ENCODE measurements around the gene RTN4IP1.
"Not testable (repeated sequence)": the region's sequence is repeated elsewhere in the genome, so short reads cannot be mapped to it uniquely, and the experiment has no call there.

The RTN4IP1 gene

DNA sequence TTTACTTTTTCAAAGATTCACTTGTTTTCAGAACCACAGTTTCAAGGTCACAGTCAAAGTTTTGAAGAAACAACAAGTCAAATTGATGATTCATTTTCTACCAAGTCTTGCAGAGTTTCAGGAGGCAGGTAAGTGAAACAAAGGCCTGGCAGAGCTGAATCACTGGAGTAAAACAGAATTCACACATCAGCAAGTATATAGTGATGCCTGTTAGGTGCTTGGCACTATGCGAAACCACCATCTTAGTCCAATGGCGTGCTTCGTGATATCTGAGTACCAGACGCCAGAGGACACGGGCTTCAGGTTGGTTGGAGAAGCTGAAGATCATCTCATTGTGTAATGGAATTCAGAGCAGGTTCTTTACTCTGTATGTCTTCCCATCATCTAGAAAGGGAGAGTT lies 75.9 kb downstream of the RTN4IP1 start:
- no peaks in the 10 kb centered on the region for H4K20me1 ChIP-seq
- peaks cover 0 to 7% (median 4%) of the 10 kb centered on the region in 11 experiments; a peak in 6 of 22 replicates for H3K9me3 ChIP-seq (replicated peaks in 1 of 11)
- no peaks in the 10 kb centered on the region for H3K27me3 ChIP-seq
- no peak overlapping the region for H3K9ac ChIP-seq
- H3K27ac ChIP-seq, result no peak overlapping the region
- TF ChIP-seq Cebpa-rat (IDR thresholded peaks at IDR 0.05), result no peak
- H3K4me1 ChIP-seq, result peaks cover 6 to 68% (median 15%) of the 10 kb centered on the region in 10 experiments
- H3K4me2 ChIP-seq, result peak overlapping the region in 4 of 11 experiments; percentile 16 to 61 (median 38); a peak in 4 of 22 replicates
- no peak overlapping the region for H3K4me3 ChIP-seq
- H3K36me3 ChIP-seq, result peaks cover 0 to 12% (median 0%) of the 10 kb centered on the region in 11 experiments; a peak in 2 of 22 replicates

DNA sequence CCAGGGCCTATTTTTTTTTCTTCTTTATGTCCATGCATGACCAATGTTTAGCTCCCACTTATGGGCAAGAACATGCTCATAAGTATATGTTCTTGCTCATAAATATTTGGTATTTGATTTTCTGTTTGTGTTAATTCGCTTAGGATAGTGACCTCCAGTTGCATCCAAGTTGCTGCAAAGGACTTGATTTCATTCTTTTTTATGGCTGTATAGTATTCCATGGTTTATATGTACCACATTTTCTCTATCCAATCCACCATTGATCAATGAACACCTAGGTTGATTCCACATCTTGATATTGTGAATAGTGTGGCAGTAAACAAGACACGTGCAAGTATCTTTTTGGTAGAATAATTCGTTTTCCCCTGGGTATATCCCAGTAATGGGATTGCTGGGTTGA lies 78.1 kb downstream of the RTN4IP1 start:
- Histone ChIP-seq H4K20me1 (no peaks in the 10 kb centered on the region), H3K27ac (no peak overlapping the region), H3K4me2 (peak overlapping the region in 3 of 11 experiments; percentile 2 to 45 (median 19); a peak in 3 of 22 replicates), H3K4me3 (no peak overlapping the region), H3K4me1 (peaks cover 29 to 70% (median 37%) of the 10 kb centered on the region in 10 experiments), H3K36me3 (peaks cover 0 to 12% (median 0%) of the 10 kb centered on the region in 11 experiments; a peak in 2 of 22 replicates), H3K9ac (no peak overlapping the region), H3K9me3 (replicated peaks in 1 of 11) (peaks cover 0 to 7% (median 4%) of the 10 kb centered on the region in 11 experiments; a peak in 6 of 22 replicates), H3K27me3 (no peaks in the 10 kb centered on the region)
- no peak for TF ChIP-seq Cebpa-rat (IDR thresholded peaks at IDR 0.05)

DNA sequence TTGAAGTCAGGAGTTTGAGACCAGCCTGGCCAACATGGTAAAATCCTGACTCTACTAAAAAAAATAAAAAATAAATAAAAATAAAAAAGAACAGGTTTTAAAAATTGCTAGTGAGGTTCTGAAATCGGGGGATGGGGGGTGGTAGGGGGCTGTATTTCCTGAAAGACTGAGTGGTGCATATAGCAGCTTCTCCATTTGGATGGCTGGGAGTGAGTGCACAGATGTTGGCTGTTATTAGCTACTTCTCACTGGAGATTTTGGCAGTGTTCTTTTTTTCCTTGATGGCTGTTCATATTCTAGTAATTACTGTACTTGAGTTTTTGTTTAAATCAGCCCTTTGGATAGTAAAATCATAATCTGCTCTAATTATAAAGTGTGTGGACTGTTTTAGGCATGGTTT lies 79.8 kb downstream of the RTN4IP1 start:
- H4K20me1 ChIP-seq, result no peaks in the 10 kb centered on the region

DNA sequence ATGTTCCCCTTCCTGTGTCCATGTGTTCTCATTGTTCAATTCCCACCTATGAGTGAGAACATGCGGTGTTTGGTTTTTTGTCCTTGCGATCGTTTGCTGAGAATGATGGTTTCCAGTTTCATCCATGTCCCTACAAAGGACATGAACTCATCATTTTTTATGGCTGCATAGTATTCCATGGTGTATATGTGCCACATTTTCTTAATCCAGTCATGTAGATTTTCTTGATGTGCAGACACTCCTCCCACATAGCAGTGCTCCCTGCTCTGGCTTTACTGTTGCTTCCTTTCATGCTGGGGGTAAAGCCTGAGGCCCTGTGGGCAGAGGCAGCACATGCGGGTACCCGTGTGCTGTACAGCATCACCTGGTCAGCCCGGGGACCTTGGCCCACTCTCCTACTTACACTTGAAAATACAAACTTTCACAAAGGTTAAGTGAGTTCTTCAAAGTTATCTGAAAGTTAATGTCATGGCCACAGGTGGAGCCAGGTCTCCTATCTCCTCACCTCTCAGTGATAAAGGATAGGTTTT lies 80.3 kb downstream of the RTN4IP1 start:
- Histone ChIP-seq H3K4me1 (peaks cover 39 to 85% (median 51%) of the 10 kb centered on the region in 10 experiments), H3K27ac (peak overlapping the region in 1 of 11 experiments; percentile 16; a peak in 1 of 22 replicates), H3K4me2 (peak overlapping the region in 1 of 11 experiments; percentile 20; a peak in 1 of 22 replicates)
- H3K36me3 ChIP-seq; H3K9ac ChIP-seq; H3K27me3 ChIP-seq; H4K20me1 ChIP-seq; H3K4me3 ChIP-seq; H3K9me3 ChIP-seq (replicated peaks in 1 of 11): not testable (repeated sequence)

More for the DNA sequence above, 79.8 kb downstream of the RTN4IP1 start:
- Histone ChIP-seq H3K27ac (peak overlapping the region in 1 of 11 experiments; percentile 16; a peak in 1 of 22 replicates), H3K27me3 (no peaks in the 10 kb centered on the region), H3K4me2 (peak overlapping the region in 1 of 11 experiments; percentile 1; a peak in 1 of 22 replicates), H3K4me3 (no peak overlapping the region), H3K9ac (no peak overlapping the region), H3K36me3 (peaks cover 0 to 12% (median 0%) of the 10 kb centered on the region in 11 experiments; a peak in 2 of 22 replicates), H3K4me1 (peaks cover 39 to 84% (median 51%) of the 10 kb centered on the region in 10 experiments), H3K9me3 (replicated peaks in 1 of 11) (peaks cover 0 to 7% (median 4%) of the 10 kb centered on the region in 11 experiments; a peak in 6 of 22 replicates)
- TF ChIP-seq Cebpa-rat (IDR thresholded peaks at IDR 0.05), result no peak

DNA sequence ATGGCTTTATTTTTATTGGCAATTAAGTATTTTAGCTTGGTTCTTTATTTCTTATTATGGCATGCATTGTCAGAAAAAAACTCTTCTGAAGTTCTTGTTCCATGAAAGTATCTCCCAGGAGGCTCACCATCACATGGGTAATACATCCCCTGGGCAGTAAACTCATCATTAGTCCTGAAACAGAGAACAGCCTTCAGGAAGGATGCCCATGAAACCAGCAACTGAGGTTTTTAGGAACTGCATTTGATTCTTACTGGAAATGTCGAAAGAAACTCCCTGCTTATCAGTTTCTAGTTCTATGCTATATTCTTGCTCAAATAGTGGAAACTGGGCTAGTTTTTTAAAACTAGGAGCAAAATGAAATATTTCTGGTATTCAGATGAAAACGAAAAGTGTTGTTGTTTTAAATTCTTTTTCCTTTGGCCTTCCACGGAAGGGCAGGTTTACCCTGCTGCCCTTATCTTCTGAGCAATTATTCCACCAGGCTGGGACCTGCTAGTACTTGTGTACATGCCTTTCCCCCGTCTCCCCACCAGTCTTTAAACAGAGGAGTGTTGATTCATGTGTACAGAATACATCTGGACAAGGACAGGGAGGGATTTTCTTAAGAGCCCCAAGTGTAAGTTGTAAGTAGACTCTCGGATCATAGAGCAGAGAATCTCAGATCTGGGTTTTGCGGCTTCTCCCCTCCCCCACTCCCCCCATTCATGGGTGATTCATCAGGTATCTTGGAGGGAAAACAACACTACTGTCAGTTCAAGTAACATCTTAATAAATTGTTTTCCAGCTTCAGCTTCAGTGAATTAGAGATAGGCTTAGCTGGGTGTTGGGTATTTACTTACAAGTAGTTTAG lies 81.5 kb downstream of the RTN4IP1 start:
- peak overlapping the region; percentile 66 to 90 (median 79) for H3K4me2 ChIP-seq
- no peak for TF ChIP-seq Cebpa-rat (IDR thresholded peaks at IDR 0.05)
- H3K4me3 ChIP-seq, result peak overlapping the region in 2 of 10 experiments; percentile 5 to 10; a peak in 2 of 20 replicates
- H4K20me1 ChIP-seq, result no peaks in the 10 kb centered on the region
- peaks cover 0 to 7% (median 4%) of the 10 kb centered on the region in 11 experiments; a peak in 6 of 22 replicates for H3K9me3 ChIP-seq (replicated peaks in 1 of 11)
- H3K9ac ChIP-seq, result peak overlapping the region in 10 of 11 experiments; percentile 25 to 69 (median 56); a peak in 19 of 22 replicates
- peak overlapping the region; percentile 71 to 88 (median 82) for H3K27ac ChIP-seq
- peaks cover 0 to 5% (median 0%) of the 10 kb centered on the region in 11 experiments; a peak in 1 of 22 replicates for H3K36me3 ChIP-seq
- no peaks in the 10 kb centered on the region for H3K27me3 ChIP-seq
- peaks cover 37 to 77% (median 49%) of the 10 kb centered on the region in 10 experiments for H3K4me1 ChIP-seq

DNA sequence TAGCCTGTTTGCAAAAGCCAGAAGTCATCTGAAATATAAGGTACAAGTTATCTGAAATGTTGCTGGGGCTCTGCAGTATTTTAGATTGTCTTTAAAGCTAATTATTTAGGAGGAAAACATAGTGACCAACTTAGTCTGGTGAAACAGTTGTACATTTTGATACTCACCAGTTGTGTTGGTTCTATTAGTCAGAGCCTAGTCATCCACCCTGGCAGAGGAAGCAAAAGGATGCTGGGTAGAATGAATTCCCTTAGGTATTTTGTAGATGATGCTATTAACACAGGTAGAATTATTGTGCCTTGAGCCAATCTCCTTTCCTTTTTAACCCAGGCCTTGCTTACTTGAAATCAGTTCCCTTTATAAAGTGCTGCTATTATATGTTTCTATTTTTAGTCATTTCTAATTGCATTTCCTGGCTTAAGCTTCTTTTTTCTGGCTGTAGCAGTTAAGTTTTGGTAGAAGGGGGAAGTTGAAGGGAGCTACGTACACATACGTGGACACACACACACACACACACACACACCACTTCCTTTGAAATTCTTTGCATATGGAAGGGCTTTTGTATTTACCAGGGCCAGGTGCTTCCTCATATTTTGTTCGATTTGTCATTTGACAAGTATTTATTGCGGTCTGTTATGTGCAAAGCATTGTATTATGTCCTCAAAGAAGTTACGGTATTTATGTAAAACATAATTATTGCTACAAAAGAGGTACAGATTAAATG lies 82.4 kb downstream of the RTN4IP1 start:
- H3K9ac ChIP-seq, result peak overlapping the region; percentile 27 to 70 (median 58); a peak in 18 of 22 replicates
- peaks cover 0 to 7% (median 4%) of the 10 kb centered on the region in 11 experiments; a peak in 6 of 22 replicates for H3K9me3 ChIP-seq (replicated peaks in 1 of 11)
- no peaks in the 10 kb centered on the region for H4K20me1 ChIP-seq
- H3K4me2 ChIP-seq, result peak overlapping the region; percentile 66 to 90 (median 79)
- H3K4me3 ChIP-seq, result peak overlapping the region in 3 of 10 experiments; percentile 4 to 10 (median 5); a peak in 2 of 20 replicates
- peaks cover 0 to 5% (median 0%) of the 10 kb centered on the region in 11 experiments; a peak in 1 of 22 replicates for H3K36me3 ChIP-seq
- no peaks in the 10 kb centered on the region for H3K27me3 ChIP-seq
- peaks cover 32 to 69% (median 39%) of the 10 kb centered on the region in 10 experiments for H3K4me1 ChIP-seq
- peak overlapping the region; percentile 71 to 88 (median 82) for H3K27ac ChIP-seq
- no peak for TF ChIP-seq Cebpa-rat (IDR thresholded peaks at IDR 0.05)

DNA sequence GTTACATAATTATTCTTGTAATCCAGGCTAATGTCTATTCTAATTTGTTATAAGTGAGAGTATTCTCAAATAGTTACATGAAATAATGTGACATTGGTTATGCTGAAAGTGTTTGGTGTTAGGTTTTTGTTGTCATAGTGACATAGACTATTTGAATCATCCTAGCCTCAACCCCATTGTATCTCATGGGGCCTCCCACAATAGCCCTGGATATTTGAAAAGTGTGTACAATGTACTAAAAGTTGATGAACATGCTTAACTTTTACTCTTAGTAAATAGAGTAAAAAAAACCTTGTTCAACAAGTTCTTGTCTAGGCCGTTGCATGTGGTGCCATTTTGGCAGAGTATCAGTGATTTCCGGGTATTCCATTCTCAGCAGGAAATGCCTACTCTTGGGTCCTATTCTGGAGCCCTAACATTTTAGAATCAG lies 83.0 kb downstream of the RTN4IP1 start:
- Histone ChIP-seq H3K4me2 (peak overlapping the region; percentile 66 to 90 (median 79)), H3K36me3 (peaks cover 0 to 5% (median 0%) of the 10 kb centered on the region in 11 experiments; a peak in 1 of 22 replicates), H3K27me3 (no peaks in the 10 kb centered on the region), H3K9ac (peak overlapping the region in 10 of 11 experiments; percentile 36 to 70 (median 56); a peak in 16 of 22 replicates), H3K9me3 (replicated peaks in 1 of 11) (peaks cover 0 to 5% (median 2%) of the 10 kb centered on the region in 11 experiments; a peak in 6 of 22 replicates), H3K4me1 (peaks cover 32 to 64% (median 37%) of the 10 kb centered on the region in 10 experiments), H3K27ac (peak overlapping the region; percentile 61 to 88 (median 82)), H4K20me1 (no peaks in the 10 kb centered on the region), H3K4me3 (no peak overlapping the region; a peak in 1 of 20 replicates)
- no peak for TF ChIP-seq Cebpa-rat (IDR thresholded peaks at IDR 0.05)

DNA sequence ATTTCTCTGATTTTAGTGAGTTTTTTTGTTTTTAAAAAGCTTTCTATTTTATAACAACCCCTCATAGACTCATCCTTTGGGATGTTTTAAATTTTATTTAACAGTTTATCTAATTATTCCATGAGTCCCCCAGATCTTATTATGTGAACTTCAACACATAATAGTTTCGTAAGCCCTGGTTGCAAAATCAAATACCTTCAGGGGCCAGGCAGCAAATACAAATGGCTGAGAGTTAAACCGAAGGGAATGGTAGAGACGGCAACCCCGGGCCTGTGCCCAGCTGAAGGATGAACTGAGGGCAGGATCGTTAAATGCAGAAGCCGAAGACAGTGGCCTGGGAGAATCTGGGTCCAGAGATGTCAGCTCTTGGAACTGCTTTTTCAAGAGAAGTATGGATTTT lies 88.4 kb downstream of the RTN4IP1 start:
- Histone ChIP-seq H3K27ac (no peak overlapping the region), H3K4me3 (no peak overlapping the region)

More for the DNA sequence above, 88.4 kb downstream of the RTN4IP1 start:
- Histone ChIP-seq H3K9ac (no peak overlapping the region), H4K20me1 (no peaks in the 10 kb centered on the region), H3K27me3 (no peaks in the 10 kb centered on the region; a peak in 1 of 22 replicates), H3K36me3 (peaks cover 0 to 10% (median 0%) of the 10 kb centered on the region in 11 experiments; a peak in 1 of 22 replicates), H3K4me2 (no peak overlapping the region), H3K9me3 (replicated peaks in 1 of 11) (peaks cover 0 to 14% (median 5%) of the 10 kb centered on the region in 11 experiments; a peak in 9 of 22 replicates), H3K4me1 (peaks cover 16 to 53% (median 33%) of the 10 kb centered on the region in 10 experiments)
- TF ChIP-seq Cebpa-rat (IDR thresholded peaks at IDR 0.05), result no peak

Data from BLaER1 treated with 17β-estradiol and CSF1 and Interleukin-3, amounts not matched to agents 10 nM and 100 nM (cell line).